GM15510 (cell line): ENCODE measurements around the gene APOO.

ENCODE experiments used
- POLR2A ChIP-seq: IDR thresholded peaks from 3 replicates; pipeline ENCODE4 v1.6.1; 2011; ENCODE audit warnings: borderline replicate concordance; ENCODE audit not compliant: insufficient read length; ENCODE audit errors: extremely low read depth

APOO gene

DNA sequence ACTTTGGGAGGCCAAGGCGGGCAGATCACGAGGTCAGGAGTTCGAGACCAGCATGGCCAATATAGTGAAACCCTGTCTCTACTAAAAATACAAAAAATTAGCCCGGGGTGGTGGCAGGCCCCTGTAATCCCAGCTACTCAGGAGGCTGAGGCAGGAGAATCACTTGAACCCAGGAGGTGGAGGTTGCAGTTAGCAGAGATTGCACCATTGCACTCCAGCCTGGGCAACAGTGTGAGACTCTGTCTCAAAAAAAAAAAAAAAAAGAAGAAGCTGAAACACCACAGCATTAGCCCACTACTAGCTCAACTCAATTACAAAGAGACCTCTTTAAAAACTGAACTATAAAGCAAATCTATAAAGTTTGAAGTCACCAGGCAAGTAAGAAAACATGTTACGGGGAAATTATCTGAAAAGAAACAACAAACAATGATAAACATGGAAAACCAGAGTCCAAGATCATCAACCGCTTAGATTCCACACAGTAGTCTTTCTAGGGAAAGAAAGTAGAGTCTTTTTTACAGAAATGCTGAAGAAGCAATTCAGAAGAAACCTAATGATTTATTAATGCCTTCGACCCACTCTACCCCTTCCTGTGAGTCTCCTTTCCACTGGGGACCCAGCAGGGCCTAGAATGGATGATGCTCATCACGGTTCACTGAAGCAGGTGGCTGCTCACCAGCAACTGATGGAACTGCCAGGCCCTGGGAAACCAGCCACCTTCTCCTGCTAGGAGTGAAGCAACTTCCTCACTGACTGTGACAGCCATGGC is 118.2 kb downstream of the APOO start:
- TF ChIP-seq POLR2A, result no peak

GRCh38 chrX:23788946-23789345 is 118.8 kb downstream of the APOO start:
- TF ChIP-seq POLR2A, result no peak

- no peak for TF ChIP-seq POLR2A
Measured at GRCh38 chrX:23788521-23788920, 119.2 kb downstream of the APOO start.

GRCh38 chrX:23787745-23788118 is 120.0 kb downstream of the APOO start:
- no peak for TF ChIP-seq POLR2A

GRCh38 chrX:23786268-23786815 is 121.4 kb downstream of the APOO start:
- TF ChIP-seq POLR2A, result no peak

DNA sequence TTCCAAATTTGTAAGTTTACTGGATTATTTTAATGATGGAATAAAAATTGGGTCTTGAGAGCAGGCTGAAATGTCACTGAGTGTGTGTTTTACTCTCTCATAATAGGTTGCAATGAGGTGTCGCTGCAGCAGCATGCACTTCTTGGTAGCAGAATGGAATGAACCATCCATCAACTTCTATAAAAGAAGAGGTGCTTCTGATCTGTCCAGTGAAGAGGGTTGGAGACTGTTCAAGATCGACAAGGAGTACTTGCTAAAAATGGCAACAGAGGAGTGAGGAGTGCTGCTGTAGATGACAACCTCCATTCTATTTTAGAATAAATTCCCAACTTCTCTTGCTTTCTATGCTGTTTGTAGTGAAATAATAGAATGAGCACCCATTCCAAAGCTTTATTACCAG is 122.2 kb downstream of the APOO start:
- TF ChIP-seq POLR2A, result no peak

- TF ChIP-seq POLR2A, result no peak
Measured at GRCh38 chrX:23784470-23785331, 123.0 kb downstream of the APOO start.

DNA sequence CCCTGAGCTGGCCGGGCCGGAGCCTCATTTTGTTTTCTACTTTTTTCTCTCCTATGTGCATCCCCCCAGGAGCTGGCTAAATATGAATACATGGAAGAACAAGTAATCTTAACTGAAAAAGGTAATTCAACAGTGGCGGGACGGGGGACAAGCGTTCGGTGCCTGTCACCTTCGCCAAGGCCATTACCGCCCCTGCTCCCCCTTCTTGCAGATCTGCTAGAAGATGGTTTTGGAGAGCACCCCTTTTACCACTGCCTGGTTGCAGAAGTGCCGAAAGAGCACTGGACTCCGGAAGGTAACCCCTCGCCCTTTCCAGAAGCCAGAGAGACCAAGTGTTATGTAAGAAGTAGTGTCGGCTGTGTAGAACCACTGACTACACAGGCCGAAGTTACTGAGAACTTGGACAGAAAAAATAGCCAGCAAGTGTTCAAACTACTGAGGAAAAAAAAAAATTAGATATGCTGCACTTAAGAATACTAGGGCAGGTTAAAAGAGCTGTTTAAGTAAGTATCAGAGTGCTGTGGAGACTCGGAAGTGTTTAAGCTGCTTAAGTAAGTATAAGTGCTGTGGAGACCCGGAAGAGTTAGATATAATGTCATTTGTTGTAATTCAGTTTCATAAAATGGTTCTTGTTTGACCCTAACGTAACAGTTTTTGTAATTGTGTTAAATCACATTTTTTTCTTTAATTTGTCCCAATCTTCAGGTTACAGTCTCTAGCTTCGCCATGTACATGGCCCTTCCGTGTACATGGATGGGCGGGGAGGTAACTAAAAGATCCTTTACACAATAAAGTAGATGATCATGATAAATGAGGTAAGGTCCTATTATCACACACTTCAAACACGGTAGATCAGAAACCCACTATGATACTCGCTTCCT is 123.9 kb downstream of the APOO start:
- TF ChIP-seq POLR2A, result no peak
